Measurements from ENCODE around the gene KCNA4.
"Not testable (repeated sequence)": the region's sequence is repeated elsewhere in the genome, so short reads cannot be mapped to it uniquely, and the experiment has no call there.

The KCNA4 gene

GRCh38 chr11:30016588-30017363 lies at the start of gene KCNA4:
Gene KCNA4 (minus strand): TSS chr11:30017030. CDS start chr11:30012678, 4,352 bp downstream.
- peak within 1 kb of the TSS; percentile 42 to 72 for H3K4me3 ChIP-seq (ENCODE audit: low read depth in 1 of 2, low read length in 2 of 2)
- H3K9me3 ChIP-seq (ENCODE audit: control insufficient read depth in 1 of 2, low read length in 2 of 2), result no peaks in the 10 kb centered on the region
- no peaks in the 10 kb centered on the region for H3K36me3 ChIP-seq (ENCODE audit: control insufficient read depth in 1 of 2, insufficient read depth in 2 of 2, low read length in 2 of 2)
- no peak within 1 kb of the TSS for H3K27ac ChIP-seq (ENCODE audit: low read length)
- peaks cover 6% of the 10 kb centered on the region for H3K27me3 ChIP-seq (ENCODE audit: low read depth, low read length)
- peaks cover 0 to 19% of the 10 kb centered on the region in 2 donors for H3K4me1 ChIP-seq (ENCODE audit: control insufficient read depth in 1 of 2, insufficient read depth in 2 of 2, low read length in 2 of 2)

GRCh38 chr11:30062103-30062502 lies 45.3 kb upstream of the KCNA4 start:
- H3K4me3 ChIP-seq (ENCODE audit: low read depth in 1 of 2, low read length in 2 of 2), result no peak overlapping the region
- H3K9me3 ChIP-seq (ENCODE audit: control insufficient read depth in 1 of 2, low read length in 2 of 2), result peaks cover 3 to 7% of the 10 kb centered on the region in 2 donors
- no peaks in the 10 kb centered on the region for H3K4me1 ChIP-seq (ENCODE audit: control insufficient read depth in 1 of 2, insufficient read depth in 2 of 2, low read length in 2 of 2)
- no peaks in the 10 kb centered on the region for H3K36me3 ChIP-seq (ENCODE audit: control insufficient read depth in 1 of 2, insufficient read depth in 2 of 2, low read length in 2 of 2)
- no peak overlapping the region for H3K27ac ChIP-seq (ENCODE audit: low read length)
- H3K27me3 ChIP-seq (ENCODE audit: low read depth, low read length), result no peaks in the 10 kb centered on the region

DNA sequence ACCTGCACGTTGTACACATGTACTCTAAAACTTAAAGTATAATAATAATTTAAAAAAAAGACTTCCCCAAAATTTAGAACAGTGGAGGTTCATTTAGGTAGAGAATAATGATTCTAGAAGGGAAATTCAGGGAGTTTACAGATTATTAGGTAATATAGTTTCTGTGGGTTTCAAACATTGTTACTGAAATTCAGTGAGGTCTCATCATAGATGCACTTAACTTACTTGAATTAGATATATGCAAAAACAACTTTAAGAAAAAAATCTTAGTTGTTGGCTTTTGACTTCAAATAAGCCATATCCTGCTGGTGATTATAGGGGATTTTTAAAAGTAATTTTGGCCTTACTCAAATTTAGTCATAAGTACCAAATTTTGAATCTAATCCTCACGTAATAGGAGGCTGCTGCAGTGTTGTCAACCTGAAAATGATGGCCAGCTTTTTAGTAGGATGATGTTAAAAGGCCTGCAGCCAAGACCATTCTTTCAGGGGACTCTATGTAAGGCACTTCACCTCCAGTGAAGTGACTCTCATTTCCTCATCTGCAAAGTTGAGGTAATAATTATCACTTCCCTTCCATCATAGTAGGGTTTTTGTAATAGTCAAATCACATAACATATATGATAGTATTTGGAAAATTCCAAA lies 42.5 kb upstream of the KCNA4 start:
- H3K4me3 ChIP-seq (ENCODE audit: low read depth in 1 of 2, low read length in 2 of 2), result no peak overlapping the region
- H3K9me3 ChIP-seq (ENCODE audit: control insufficient read depth in 1 of 2, low read length in 2 of 2), result peaks cover 3 to 7% of the 10 kb centered on the region in 2 donors
- no peaks in the 10 kb centered on the region for H3K4me1 ChIP-seq (ENCODE audit: control insufficient read depth in 1 of 2, insufficient read depth in 2 of 2, low read length in 2 of 2)
- no peaks in the 10 kb centered on the region for H3K36me3 ChIP-seq (ENCODE audit: control insufficient read depth in 1 of 2, insufficient read depth in 2 of 2, low read length in 2 of 2)
- no peaks in the 10 kb centered on the region for H3K27me3 ChIP-seq (ENCODE audit: low read depth, low read length)
- no peak overlapping the region for H3K27ac ChIP-seq (ENCODE audit: low read length)

- Histone ChIP-seq H3K4me1 (ENCODE audit: control insufficient read depth in 1 of 2, insufficient read depth in 2 of 2, low read length in 2 of 2) (no peaks in the 10 kb centered on the region), H3K4me3 (ENCODE audit: low read depth in 1 of 2, low read length in 2 of 2) (no peak overlapping the region), H3K27me3 (ENCODE audit: low read depth, low read length) (no peaks in the 10 kb centered on the region), H3K36me3 (ENCODE audit: control insufficient read depth in 1 of 2, insufficient read depth in 2 of 2, low read length in 2 of 2) (no peaks in the 10 kb centered on the region), H3K9me3 (ENCODE audit: control insufficient read depth in 1 of 2, low read length in 2 of 2) (no peaks in the 10 kb centered on the region), H3K27ac (ENCODE audit: low read length) (no peak overlapping the region)
Observed at GRCh38 chr11:30049214-30049613, 32.4 kb upstream of the KCNA4 start.

- Histone ChIP-seq H3K4me3 (ENCODE audit: low read depth in 1 of 2, low read length in 2 of 2) (no peak overlapping the region), H3K36me3 (ENCODE audit: control insufficient read depth in 1 of 2, insufficient read depth in 2 of 2, low read length in 2 of 2) (no peaks in the 10 kb centered on the region), H3K27ac (ENCODE audit: low read length) (no peak overlapping the region)
Observed at GRCh38 chr11:30046578-30046945, 29.7 kb upstream of the KCNA4 start.

GRCh38 chr11:30045921-30046577 lies 29.2 kb upstream of the KCNA4 start:
- no peaks in the 10 kb centered on the region for H3K36me3 ChIP-seq (ENCODE audit: control insufficient read depth in 1 of 2, insufficient read depth in 2 of 2, low read length in 2 of 2)
- no peaks in the 10 kb centered on the region for H3K4me1 ChIP-seq (ENCODE audit: control insufficient read depth in 1 of 2, insufficient read depth in 2 of 2, low read length in 2 of 2)
- H3K4me3 ChIP-seq (ENCODE audit: low read depth in 1 of 2, low read length in 2 of 2), result no peak overlapping the region
- H3K27ac ChIP-seq (ENCODE audit: low read length), result no peak overlapping the region
- H3K9me3 ChIP-seq (ENCODE audit: control insufficient read depth in 1 of 2, low read length in 2 of 2), result no peaks in the 10 kb centered on the region
- no peaks in the 10 kb centered on the region for H3K27me3 ChIP-seq (ENCODE audit: low read depth, low read length)

More at GRCh38 chr11:30046578-30046945, 29.7 kb upstream of the KCNA4 start:
- Histone ChIP-seq H3K4me1 (ENCODE audit: control insufficient read depth in 1 of 2, insufficient read depth in 2 of 2, low read length in 2 of 2) (no peaks in the 10 kb centered on the region), H3K9me3 (ENCODE audit: control insufficient read depth in 1 of 2, low read length in 2 of 2) (no peaks in the 10 kb centered on the region), H3K27me3 (ENCODE audit: low read depth, low read length) (no peaks in the 10 kb centered on the region)

GRCh38 chr11:30045144-30045543 lies 28.3 kb upstream of the KCNA4 start:
- H3K9me3 ChIP-seq (ENCODE audit: control insufficient read depth in 1 of 2, low read length in 2 of 2), result no peaks in the 10 kb centered on the region
- no peak overlapping the region for H3K27ac ChIP-seq (ENCODE audit: low read length)
- no peaks in the 10 kb centered on the region for H3K36me3 ChIP-seq (ENCODE audit: control insufficient read depth in 1 of 2, insufficient read depth in 2 of 2, low read length in 2 of 2)
- no peak overlapping the region for H3K4me3 ChIP-seq (ENCODE audit: low read depth in 1 of 2, low read length in 2 of 2)
- no peaks in the 10 kb centered on the region for H3K27me3 ChIP-seq (ENCODE audit: low read depth, low read length)
- no peaks in the 10 kb centered on the region for H3K4me1 ChIP-seq (ENCODE audit: control insufficient read depth in 1 of 2, insufficient read depth in 2 of 2, low read length in 2 of 2)

- H3K4me3 ChIP-seq (ENCODE audit: low read depth in 1 of 2, low read length in 2 of 2), result no peak overlapping the region
Observed at GRCh38 chr11:30041171-30041570, 24.3 kb upstream of the KCNA4 start.

GRCh38 chr11:30034746-30035145 lies 17.9 kb upstream of the KCNA4 start:
- H3K36me3 ChIP-seq (ENCODE audit: control insufficient read depth in 1 of 2, insufficient read depth in 2 of 2, low read length in 2 of 2); H3K27ac ChIP-seq (ENCODE audit: low read length); H3K4me1 ChIP-seq (ENCODE audit: control insufficient read depth in 1 of 2, insufficient read depth in 2 of 2, low read length in 2 of 2); H3K27me3 ChIP-seq (ENCODE audit: low read depth, low read length); H3K9me3 ChIP-seq (ENCODE audit: control insufficient read depth in 1 of 2, low read length in 2 of 2); H3K4me3 ChIP-seq (ENCODE audit: low read depth in 1 of 2, low read length in 2 of 2): not testable (repeated sequence)

More at GRCh38 chr11:30041171-30041570, 24.3 kb upstream of the KCNA4 start:
- H3K27me3 ChIP-seq (ENCODE audit: low read depth, low read length), result no peaks in the 10 kb centered on the region
- no peak overlapping the region for H3K27ac ChIP-seq (ENCODE audit: low read length)
- H3K9me3 ChIP-seq (ENCODE audit: control insufficient read depth in 1 of 2, low read length in 2 of 2), result no peaks in the 10 kb centered on the region
- no peaks in the 10 kb centered on the region for H3K4me1 ChIP-seq (ENCODE audit: control insufficient read depth in 1 of 2, insufficient read depth in 2 of 2, low read length in 2 of 2)
- no peaks in the 10 kb centered on the region for H3K36me3 ChIP-seq (ENCODE audit: control insufficient read depth in 1 of 2, insufficient read depth in 2 of 2, low read length in 2 of 2)

DNA sequence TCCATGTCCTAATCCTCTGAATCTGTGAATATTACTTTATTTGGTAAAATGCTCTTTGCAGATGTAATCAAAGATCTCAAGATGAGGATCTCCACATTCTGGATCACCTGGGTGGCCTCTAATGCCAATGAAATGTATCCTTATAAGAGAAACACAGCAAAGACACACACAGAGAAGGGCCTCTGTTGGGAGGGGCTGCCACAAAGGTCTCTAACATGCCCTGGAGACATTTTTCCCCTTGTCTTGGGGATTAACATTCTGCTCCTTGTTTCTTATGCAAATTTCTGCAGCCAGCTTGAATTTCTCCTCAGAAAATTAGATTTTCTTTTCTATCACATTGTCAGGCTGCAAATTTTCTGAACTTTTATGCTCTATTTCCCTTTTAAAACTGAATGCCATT lies 17.3 kb upstream of the KCNA4 start:
- not testable (repeated sequence) for H3K9me3 ChIP-seq (ENCODE audit: control insufficient read depth in 1 of 2, low read length in 2 of 2); H3K4me1 ChIP-seq (ENCODE audit: control insufficient read depth in 1 of 2, insufficient read depth in 2 of 2, low read length in 2 of 2); H3K36me3 ChIP-seq (ENCODE audit: control insufficient read depth in 1 of 2, insufficient read depth in 2 of 2, low read length in 2 of 2)

DNA sequence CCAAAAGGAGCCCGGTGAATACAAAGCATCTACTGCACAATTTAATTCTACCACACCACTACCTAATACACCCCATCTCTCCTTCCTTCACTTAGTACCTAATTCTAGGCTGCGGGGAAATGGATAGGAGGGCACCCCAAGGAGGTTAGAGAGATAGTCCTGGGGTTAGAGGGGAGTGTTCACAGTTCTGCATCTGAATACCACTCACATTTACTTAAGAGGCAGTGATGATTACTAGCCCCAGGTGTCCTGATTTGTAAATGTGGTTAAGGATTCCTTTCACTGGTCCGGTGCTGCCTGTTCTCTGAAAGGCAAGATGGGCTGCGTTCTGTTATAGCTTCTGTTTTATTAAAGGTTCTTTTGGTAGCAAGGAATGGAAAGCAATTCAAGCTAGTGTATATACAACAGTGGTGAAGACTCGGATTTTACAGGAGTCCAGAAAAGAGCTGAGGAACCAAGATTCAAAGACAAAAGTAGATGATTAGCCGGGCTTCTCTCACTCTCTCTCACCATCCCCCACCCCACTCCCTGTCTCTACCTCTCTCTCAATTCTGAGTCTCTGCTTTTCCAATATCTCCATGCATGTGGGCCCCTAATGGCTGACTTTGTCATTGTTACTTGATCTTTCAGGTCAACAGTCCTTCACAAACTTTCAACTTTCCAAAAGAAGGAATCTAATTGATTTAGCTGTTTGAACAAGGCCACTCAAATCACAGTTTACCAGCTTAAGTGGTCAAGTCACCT lies 8.7 kb upstream of the KCNA4 start:
- Histone ChIP-seq H3K27ac (ENCODE audit: low read length) (no peak overlapping the region), H3K36me3 (ENCODE audit: control insufficient read depth in 1 of 2, insufficient read depth in 2 of 2, low read length in 2 of 2) (no peaks in the 10 kb centered on the region), H3K9me3 (ENCODE audit: control insufficient read depth in 1 of 2, low read length in 2 of 2) (no peaks in the 10 kb centered on the region), H3K27me3 (ENCODE audit: low read depth, low read length) (no peaks in the 10 kb centered on the region), H3K4me3 (ENCODE audit: low read depth in 1 of 2, low read length in 2 of 2) (no peak overlapping the region), H3K4me1 (ENCODE audit: control insufficient read depth in 1 of 2, insufficient read depth in 2 of 2, low read length in 2 of 2) (no peaks in the 10 kb centered on the region)

More for the DNA sequence above, 17.3 kb upstream of the KCNA4 start:
- not testable (repeated sequence) for H3K27me3 ChIP-seq (ENCODE audit: low read depth, low read length); H3K4me3 ChIP-seq (ENCODE audit: low read depth in 1 of 2, low read length in 2 of 2); H3K27ac ChIP-seq (ENCODE audit: low read length)
